Suppressor macrophage treated with lipopolysaccharide for 1 hour (primary cell): ENCODE data around the gene SNX13.
"Not testable (repeated sequence)": the region's sequence is repeated elsewhere in the genome, so short reads cannot be mapped to it uniquely, and the experiment has no call there.

ENCODE experiments used
- DNase-seq, 3 donors: peaks; one replicate each; pipeline ENCODE4 v3.0.0-alpha.2; 2020 to 2022

Gene SNX13

GRCh38 chr7:17912536-17913235 is 27.6 kb downstream of the SNX13 start:
- no peak for DNase-seq

DNA sequence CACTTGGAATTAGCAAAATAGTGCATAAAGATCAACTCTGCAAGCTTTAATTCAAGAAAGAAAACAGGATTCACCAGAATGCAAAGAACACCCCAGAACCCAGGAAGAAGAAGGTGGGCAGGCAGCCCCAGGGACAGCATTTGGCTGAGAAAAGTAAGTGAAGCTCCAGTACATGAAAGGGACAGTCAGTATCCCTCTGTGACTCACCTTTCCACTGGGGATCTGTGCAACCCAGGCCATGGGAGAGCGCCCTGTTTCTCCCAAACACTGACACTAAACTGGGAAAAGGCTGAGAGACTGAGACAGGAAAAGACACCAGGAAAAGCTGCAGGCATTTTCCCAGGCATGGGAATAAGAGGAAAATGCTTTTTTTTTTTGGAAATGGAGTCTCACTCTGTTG is 28.2 kb downstream of the SNX13 start:
- no peak for DNase-seq

DNA sequence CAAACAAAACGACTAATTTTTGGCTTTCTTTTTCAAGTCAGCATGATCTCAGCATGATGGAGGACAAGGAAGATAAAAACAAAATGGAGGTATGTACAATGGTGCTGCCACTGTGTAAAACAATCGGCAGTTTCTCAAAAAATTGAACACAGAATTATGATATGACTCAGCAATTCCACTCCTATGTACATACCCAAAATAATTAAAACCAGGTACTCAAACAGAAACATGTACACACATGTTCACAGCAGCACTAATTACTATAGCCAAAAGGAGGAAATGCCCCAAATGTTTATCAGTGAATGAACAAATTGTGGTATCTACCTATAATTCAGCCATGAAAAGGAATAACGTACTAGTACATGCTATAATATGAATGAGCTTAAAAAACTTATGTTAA is 29.9 kb downstream of the SNX13 start:
- DNase-seq = no peak

DNA sequence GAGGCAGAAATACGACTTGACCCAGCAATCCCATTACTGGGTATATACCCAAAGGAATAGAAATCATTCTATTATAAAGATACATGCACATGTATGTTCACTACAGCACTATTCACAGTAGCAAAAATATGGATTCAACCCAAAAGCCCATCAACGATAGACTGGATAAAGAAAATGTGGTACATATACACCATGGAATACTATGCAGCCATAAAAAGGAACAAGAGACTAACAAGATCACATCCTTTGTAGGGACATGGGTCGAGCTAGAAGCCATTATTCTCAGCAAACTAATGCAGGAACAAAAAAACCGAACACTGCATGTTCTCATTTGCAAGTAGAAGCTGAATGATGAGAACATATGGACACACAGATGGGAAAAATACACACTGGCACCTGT is 31.0 kb downstream of the SNX13 start:
- not testable (repeated sequence) for DNase-seq

- no peak for DNase-seq
Observed at GRCh38 chr7:17907014-17907413, 33.3 kb downstream of the SNX13 start.

GRCh38 chr7:17903337-17903736 is 37.0 kb downstream of the SNX13 start:
- DNase-seq = no peak

GRCh38 chr7:17902599-17902998 is 37.7 kb downstream of the SNX13 start:
- no peak for DNase-seq

DNA sequence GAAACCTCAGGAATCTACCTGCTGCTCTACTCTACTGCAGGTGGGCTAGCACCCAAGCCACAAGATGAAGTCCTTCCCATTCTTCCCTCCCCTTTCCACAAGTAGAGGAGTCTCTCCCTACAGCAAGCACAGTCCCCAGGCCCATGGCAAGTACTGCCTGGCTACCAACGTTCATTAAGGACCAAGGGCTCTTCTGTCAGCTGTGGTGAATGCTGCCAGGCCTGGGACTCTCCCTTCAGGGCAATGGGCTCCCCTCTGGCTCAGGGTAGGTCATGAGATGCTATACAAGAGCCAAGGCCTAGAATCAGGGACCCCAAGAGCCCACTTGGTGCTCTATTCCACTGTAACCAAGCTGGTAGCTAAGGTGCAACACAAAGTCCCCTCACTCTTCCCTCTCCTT is 39.8 kb downstream of the SNX13 start:
- DNase-seq = no peak

- DNase-seq = no peak
Observed at GRCh38 chr7:17898111-17898510, 42.2 kb downstream of the SNX13 start.

DNA sequence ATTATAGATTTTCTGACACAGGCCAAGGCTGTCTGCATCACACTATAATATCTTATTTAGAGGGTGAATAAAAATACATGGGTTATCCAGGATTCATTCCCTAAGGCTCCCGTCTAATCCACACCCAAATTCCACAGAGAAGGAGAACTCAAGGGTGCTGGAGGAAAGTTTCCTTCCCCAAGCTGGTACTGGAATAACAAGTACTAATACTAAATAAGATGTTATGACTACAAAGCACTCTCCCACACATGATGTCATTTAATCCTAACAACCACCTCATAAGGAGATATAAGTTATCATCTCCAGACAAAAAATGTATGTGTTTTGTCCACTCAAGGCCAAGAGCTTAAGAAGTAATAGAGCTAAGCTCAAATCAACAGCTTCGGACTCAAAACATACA is 53.0 kb downstream of the SNX13 start:
- no peak for DNase-seq

DNA sequence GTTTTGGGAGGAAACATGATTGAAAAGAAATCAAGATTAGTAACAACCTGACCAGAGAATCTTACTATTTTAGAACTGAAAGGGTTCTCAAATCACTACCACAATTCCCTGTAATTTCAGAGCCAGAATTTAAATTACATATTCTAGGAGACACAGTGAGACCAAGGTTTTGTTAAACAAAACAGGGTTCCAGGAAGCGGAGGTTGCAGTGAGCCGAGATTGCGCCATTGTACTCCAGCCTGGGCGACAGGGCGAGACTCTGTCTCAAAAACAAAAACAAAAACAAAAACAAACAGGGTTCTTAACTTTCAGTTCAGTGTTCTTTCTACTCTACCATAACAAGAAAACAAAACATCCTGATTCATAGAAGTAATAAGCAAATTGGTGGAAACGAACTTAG is 57.6 kb downstream of the SNX13 start:
- no peak for DNase-seq

DNA sequence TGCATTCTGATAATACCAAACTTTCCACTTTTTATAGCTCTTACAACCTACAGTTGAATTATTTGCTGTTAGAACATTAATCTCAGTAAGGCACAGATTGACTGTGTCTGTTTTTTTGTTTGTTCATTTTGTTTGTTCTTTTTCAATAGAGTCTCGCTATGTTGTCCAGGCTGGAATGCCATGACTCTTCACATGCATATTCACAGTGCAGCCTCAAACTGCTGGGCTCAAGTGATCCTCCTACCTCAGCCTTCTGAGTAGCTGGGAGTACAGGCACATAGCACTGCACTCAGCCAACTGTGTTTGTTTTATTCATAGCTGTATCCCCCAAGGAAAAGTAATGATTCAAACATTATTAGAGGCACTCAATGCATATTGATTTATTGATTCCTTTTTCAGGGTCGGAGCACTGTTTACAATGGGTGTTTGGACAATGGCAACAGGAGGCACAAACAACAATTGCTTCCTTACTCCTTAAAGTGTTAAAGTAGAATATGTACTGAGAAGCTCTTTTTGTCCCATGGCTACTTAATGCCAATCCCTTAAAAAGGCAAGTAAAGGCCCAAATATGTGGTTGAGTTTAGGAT is 61.1 kb downstream of the SNX13 start:
- DNase-seq = no peak

GRCh38 chr7:17878627-17879026 is 61.7 kb downstream of the SNX13 start:
- DNase-seq = no peak

GRCh38 chr7:17871815-17872533 is 68.3 kb downstream of the SNX13 start:
- no peak for DNase-seq

DNA sequence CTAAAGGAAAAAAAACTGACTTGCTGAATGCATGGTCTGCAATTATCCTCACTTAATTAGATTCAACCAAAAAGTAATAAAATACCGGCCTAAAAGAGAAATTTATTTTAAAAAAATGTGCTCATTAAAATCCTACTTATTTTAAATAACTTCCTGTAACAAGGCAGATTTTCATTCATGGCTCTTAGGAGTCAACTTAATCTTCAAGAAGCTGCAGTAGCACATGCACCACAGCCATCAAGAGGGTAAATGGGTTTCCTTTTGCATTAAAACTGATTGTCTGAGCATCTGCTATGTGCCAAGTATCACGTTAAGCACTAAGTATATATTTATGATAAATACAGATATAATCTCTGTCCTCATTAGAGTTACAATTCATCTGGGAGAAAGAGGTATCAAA is 69.9 kb downstream of the SNX13 start:
- no peak for DNase-seq

DNA sequence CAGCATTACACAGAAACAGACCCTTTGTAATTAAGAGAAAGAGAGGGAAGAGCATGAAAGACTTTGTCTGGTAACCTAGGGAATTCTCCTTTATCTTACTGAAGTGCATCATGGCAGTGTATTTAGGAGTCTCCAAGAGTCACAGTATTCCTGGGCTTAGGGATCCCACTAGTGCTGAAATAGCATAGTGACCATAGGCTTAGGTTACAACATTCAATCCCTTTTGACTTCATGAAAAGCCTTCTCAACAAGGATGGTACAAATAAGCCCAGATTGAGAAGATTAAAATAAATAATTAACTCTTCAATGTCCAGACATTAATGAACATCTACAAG is 76.5 kb downstream of the SNX13 start:
- DNase-seq = no peak

DNA sequence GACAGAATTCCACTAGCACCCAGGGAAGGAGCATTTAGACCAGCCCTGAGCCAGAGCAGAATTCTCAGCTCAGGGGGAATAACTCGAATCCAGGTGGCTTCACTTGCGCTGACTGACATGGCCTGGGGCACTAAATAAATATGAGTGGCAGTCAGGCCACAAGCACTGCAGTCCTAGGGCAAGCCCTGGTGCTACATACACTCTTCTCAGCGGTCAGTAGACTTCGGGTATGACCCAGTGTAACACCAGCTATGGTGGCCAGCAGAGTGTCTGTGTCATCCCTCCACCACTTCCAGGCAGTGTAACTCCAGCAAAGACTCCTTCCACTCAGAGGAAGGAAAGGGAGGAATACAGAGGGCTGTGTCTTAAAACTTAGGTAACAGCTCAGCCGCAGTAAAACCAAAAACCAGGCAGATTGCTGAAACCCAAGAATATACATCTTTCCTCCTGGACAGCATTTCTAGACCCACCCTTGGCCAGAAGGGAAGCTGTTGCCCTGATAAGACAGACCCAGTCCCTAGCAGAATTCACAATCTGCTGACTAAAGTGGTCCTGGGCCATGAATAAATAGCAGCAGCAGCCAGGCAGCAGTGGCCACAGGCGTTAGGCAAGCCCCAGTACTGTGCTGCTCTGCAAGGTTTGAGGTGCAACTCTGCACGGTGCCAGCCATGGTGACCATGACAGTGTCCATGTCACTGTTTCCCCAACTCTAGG is 77.0 kb downstream of the SNX13 start:
- DNase-seq = no peak

DNA sequence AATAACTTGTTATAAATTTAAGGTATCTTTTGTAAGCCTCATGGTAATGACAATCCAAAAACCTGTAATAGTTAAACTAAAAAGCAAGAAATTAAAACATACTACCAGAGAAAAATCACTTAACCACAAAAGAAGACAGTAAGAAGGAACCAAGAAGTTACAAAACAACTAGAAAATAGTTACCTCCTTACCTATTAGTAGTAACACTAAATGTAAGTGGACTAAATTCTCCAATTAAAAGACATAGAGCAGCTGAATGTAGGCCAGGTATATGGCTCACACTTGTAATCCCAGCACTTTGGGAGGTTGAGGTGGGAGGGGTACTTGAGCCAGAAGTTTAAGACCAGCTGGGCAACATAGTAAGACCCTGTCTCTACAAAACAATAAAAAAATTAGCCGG is 84.0 kb downstream of the SNX13 start:
- no peak for DNase-seq

DNA sequence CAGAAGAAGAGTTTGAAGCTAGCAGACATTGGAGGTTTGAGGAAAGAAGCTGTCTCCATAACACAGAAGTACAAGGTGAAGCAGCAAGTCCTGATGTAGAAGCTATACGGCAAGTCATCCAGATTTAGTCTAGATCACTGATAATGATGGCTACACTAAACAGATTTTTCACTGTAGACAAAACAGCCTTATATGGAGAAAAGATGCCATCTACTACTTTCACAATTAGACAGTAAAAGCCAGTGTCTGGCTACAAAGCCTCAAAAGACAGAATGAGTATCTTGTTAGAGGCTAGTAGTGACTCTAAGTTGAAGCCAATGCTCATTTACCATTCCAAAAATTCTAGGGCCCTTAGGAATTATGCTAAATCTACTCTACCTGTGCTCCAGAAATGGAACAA is 85.1 kb downstream of the SNX13 start:
- DNase-seq = no peak

DNA sequence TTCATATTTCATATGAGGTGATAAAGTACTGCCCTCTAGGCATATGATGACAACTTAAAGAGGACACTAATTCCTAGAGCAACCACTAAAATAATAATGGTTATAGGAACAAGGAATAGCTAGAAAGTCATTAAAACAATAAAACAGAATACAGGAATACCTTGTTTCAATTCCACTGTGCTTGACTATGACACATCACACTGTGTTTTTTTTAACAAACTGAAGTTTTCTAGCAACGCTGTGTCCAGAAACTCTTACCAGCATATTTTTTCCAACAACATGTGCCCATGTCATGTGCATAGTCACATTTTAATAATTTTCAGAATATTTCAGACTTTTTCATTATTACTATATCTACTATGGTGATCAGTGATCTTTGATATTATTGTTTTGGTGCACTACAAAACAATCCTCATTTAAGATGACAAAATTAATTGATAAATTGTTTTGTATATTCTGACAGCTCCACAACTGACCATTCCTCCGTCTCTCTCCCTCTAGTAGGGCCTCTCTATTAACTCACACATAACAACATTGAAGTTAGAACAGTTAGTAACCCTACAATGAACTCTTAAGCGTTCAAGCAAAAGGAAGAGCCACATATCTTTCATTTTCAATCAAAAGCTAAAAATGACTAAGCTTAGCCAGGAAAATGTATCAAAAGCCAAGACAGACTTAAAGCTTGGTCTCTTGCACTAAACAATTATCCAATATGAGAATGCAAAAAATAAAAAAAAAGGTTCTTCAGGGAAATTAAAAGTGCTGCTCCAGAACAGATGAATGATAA is 85.8 kb downstream of the SNX13 start:
- no peak for DNase-seq

GRCh38 chr7:17852361-17852760 is 87.9 kb downstream of the SNX13 start:
- no peak for DNase-seq

DNA sequence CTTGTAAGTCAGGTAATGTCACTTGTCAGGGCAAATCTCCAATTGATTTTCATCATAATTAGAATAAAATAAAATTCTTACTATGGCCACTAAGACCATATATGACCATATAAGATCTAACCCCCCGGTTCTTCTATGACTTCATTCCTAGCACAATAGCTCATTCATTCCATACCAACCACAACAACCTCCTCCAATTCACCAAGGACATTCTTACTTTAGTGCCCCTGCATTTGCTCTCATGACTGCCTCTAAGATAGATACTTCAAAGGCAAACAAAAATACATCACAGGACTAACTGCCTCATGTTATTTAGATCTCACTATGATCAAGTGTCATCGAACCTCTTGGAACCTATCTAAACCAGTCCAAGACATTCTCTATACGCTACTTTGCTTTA is 90.8 kb downstream of the SNX13 start:
- DNase-seq = no peak

- no peak for DNase-seq
Observed at GRCh38 chr7:17848516-17848915, 91.8 kb downstream of the SNX13 start.
